Stimulated activated CD4-positive, alpha-beta T cell treated with anti-CD3 and anti-CD28 coated beads, TNF-alpha, amount 100 ng/mL, for 48 hours (primary cell): ENCODE data around the gene SLC66A1.

Experiments
- DNase-seq, 3 donors: peaks; one replicate each; pipeline ENCODE4 v3.0.0-alpha.2; 2020; ENCODE audit warnings: low read depth in 3 of 3

Gene SLC66A1

GRCh38 chr1:19361611-19362147 is 49.6 kb downstream of the SLC66A1 start:
- no peak for DNase-seq

- DNase-seq, result no peak
Measured at GRCh38 chr1:19363536-19364152, 51.5 kb downstream of the SLC66A1 start.

- DNase-seq, result no peak
Measured at GRCh38 chr1:19365721-19366120, 53.6 kb downstream of the SLC66A1 start.

GRCh38 chr1:19366599-19367536 is 54.7 kb downstream of the SLC66A1 start:
- no peak for DNase-seq

GRCh38 chr1:19367584-19368041 is 55.5 kb downstream of the SLC66A1 start:
- DNase-seq, result no peak

- no peak for DNase-seq
Measured at GRCh38 chr1:19368050-19368449, 55.9 kb downstream of the SLC66A1 start.

GRCh38 chr1:19368964-19369363 is 56.8 kb downstream of the SLC66A1 start:
- DNase-seq, result no peak

- DNase-seq, result no peak
Measured at GRCh38 chr1:19369396-19370090, 57.4 kb downstream of the SLC66A1 start.

- DNase-seq, result no peak
Measured at GRCh38 chr1:19370453-19371170, 58.5 kb downstream of the SLC66A1 start.

- no peak for DNase-seq
Measured at GRCh38 chr1:19371226-19372135, 59.4 kb downstream of the SLC66A1 start.

GRCh38 chr1:19372136-19372514 is 60.0 kb downstream of the SLC66A1 start:
- DNase-seq, result no peak

GRCh38 chr1:19372602-19373001 is 60.5 kb downstream of the SLC66A1 start:
- DNase-seq, result no peak

GRCh38 chr1:19373211-19374082 is 61.3 kb downstream of the SLC66A1 start:
- DNase-seq, result no peak

- no peak for DNase-seq
Measured at GRCh38 chr1:19374083-19374801, 62.1 kb downstream of the SLC66A1 start.

GRCh38 chr1:19374926-19375325 is 62.8 kb downstream of the SLC66A1 start:
- DNase-seq, result no peak

GRCh38 chr1:19375631-19376400 is 63.7 kb downstream of the SLC66A1 start:
- DNase-seq, result no peak

GRCh38 chr1:19376428-19377372 is 64.6 kb downstream of the SLC66A1 start:
- no peak for DNase-seq
